Tibial artery (tissue), 4 donors: ENCODE data around the gene PARP12.

ENCODE experiments used
- DNase-seq, 2 donors: peaks; one replicate each; pipeline ENCODE4 v3.0.0-alpha.2; 2019
- H3K27ac ChIP-seq, 2 donors: fragments of 200-600 bp; sonication (generic) in 1 of 2; 1 replicate in 1 of 2; 2 replicates in 1 of 2; pipeline ENCODE4 v1.5.1; 2018 to 2019; ENCODE audit warnings: mild to moderate bottlenecking in 1 of 2
- H3K27me3 ChIP-seq, 2 donors: fragments of 200-600 bp; sonication (generic) in 1 of 2; one replicate each; pipeline versions ENCODE4 v1.5.1 to v1.6.0; 2016 to 2019
- H3K36me3 ChIP-seq, 3 donors: fragments of 200-600 bp; sonication (generic) in 2 of 3; one replicate each; pipeline ENCODE4 v1.5.1; 2016 to 2019; ENCODE audit warnings: mild to moderate bottlenecking in 2 of 3
- H3K4me1 ChIP-seq, 4 donors: fragments of 200-600 bp; sonication (generic) in 2 of 4; 1 replicate in 3 of 4; 2 replicates in 1 of 4; pipeline ENCODE4 v1.5.1; 2016 to 2019
- H3K4me3 ChIP-seq, 2 donors: fragments of 200-600 bp; sonication (generic) in 1 of 2; 1 replicate in 1 of 2; 2 replicates in 1 of 2; pipeline ENCODE4 v1.5.1; 2018 to 2019; ENCODE audit warnings: mild to moderate bottlenecking in 2 of 2
- H3K9me3 ChIP-seq, 3 donors: fragments of 200-600 bp; sonication (generic) in 1 of 3; one replicate each; pipeline ENCODE4 v1.5.1; 2016 to 2019
- CTCF ChIP-seq, 2 experiments: fragments of 200-600 bp in 1 of 2; fragments of 450-650 bp in 1 of 2; IDR thresholded peaks; one replicate each; pipeline ENCODE4 v1.5.1; 2017 to 2019; ENCODE audit warnings: antibody characterized with exemption in 2 of 2, mild to moderate bottlenecking in 1 of 2, moderate library complexity in 1 of 2
- intact Hi-C: fragments of 100-400 bp; cut with DNase I; formaldehyde crosslinking; loops from one replicate; pipeline ENCODE4 v1.15.0; 2023; ENCODE audit warnings: low total_unique reads

The PARP12 gene

GRCh38 chr7:140053812-140054539 is 8.8 kb downstream of the PARP12 start:
- no peak overlapping the region for H3K27ac ChIP-seq
- H3K36me3 ChIP-seq, result peaks cover 9 to 20% (median 9%) of the 10 kb centered on the region in 3 donors
- DNase-seq, result no peak

GRCh38 chr7:140051820-140052219 is 10.9 kb downstream of the PARP12 start:
- intact Hi-C loops, result no loop called here
- H3K36me3 ChIP-seq, result peaks cover 9 to 25% (median 9%) of the 10 kb centered on the region in 3 donors
- no peaks in the 10 kb centered on the region for H3K9me3 ChIP-seq
- DNase-seq, result no peak
- no peak overlapping the region for H3K27ac ChIP-seq
- no peak for TF ChIP-seq CTCF (IDR thresholded peaks at IDR 0.05)
- H3K27me3 ChIP-seq, result no peaks in the 10 kb centered on the region
- H3K4me3 ChIP-seq, result no peak overlapping the region
- peaks cover 0 to 10% (median 0%) of the 10 kb centered on the region in 4 donors for H3K4me1 ChIP-seq

More at GRCh38 chr7:140053812-140054539, 8.8 kb downstream of the PARP12 start:
- peaks cover 0 to 21% (median under 1%) of the 10 kb centered on the region in 4 donors for H3K4me1 ChIP-seq
- TF ChIP-seq CTCF (IDR thresholded peaks at IDR 0.05), result no peak
- intact Hi-C loops, result no loop called here
- no peak overlapping the region for H3K4me3 ChIP-seq
- H3K27me3 ChIP-seq, result no peaks in the 10 kb centered on the region
- no peaks in the 10 kb centered on the region for H3K9me3 ChIP-seq

GRCh38 chr7:140050100-140050499 is 12.7 kb downstream of the PARP12 start:
- no peak for TF ChIP-seq CTCF (IDR thresholded peaks at IDR 0.05)
- Histone ChIP-seq H3K4me3 (no peak overlapping the region), H3K36me3 (peaks cover 13 to 32% (median 21%) of the 10 kb centered on the region in 3 donors), H3K9me3 (no peaks in the 10 kb centered on the region), H3K27ac (no peak overlapping the region), H3K27me3 (no peaks in the 10 kb centered on the region), H3K4me1 (peaks cover 0 to 18% (median 2%) of the 10 kb centered on the region in 4 donors)
- DNase-seq, result no peak
- intact Hi-C loops, result no loop called here

- peaks cover 0 to 18% (median 2%) of the 10 kb centered on the region in 4 donors for H3K4me1 ChIP-seq
- peaks cover 13 to 32% (median 25%) of the 10 kb centered on the region in 3 donors for H3K36me3 ChIP-seq
- no peak for DNase-seq
- H3K27me3 ChIP-seq, result no peaks in the 10 kb centered on the region
- H3K4me3 ChIP-seq, result no peak overlapping the region
- no peak overlapping the region for H3K27ac ChIP-seq
- TF ChIP-seq CTCF (IDR thresholded peaks at IDR 0.05), result no peak
- H3K9me3 ChIP-seq, result no peaks in the 10 kb centered on the region
- intact Hi-C loops, result no loop called here
Observed at GRCh38 chr7:140049339-140050024, 13.3 kb downstream of the PARP12 start.

- no peaks in the 10 kb centered on the region for H3K27me3 ChIP-seq
- H3K27ac ChIP-seq, result no peak overlapping the region
- H3K4me3 ChIP-seq, result no peak overlapping the region
- no peaks in the 10 kb centered on the region for H3K9me3 ChIP-seq
- no peak for TF ChIP-seq CTCF (IDR thresholded peaks at IDR 0.05)
- DNase-seq, result no peak
- H3K36me3 ChIP-seq, result peaks cover 10 to 32% (median 27%) of the 10 kb centered on the region in 3 donors
- H3K4me1 ChIP-seq, result peaks cover 0 to 18% (median 2%) of the 10 kb centered on the region in 4 donors
- intact Hi-C loops, result no loop called here
Observed at GRCh38 chr7:140048989-140049338, 13.8 kb downstream of the PARP12 start.
